HG02943 (cell line): ENCODE data around the gene RSRP1.
A peak's percentile ranks its signal among the peaks of the same experiment; 100 is the strongest.
"Not testable (repeated sequence)": the region's sequence is repeated elsewhere in the genome, so short reads cannot be mapped to it uniquely, and the experiment has no call there.

Experiments
- ATAC-seq: cut with Tn5 transposase; IDR thresholded peaks from one replicate; pipeline ENCODE4 v1.9.1; 2021; ENCODE audit warnings: mild to moderate bottlenecking, low read depth, moderate library complexity; ENCODE audit not compliant: unreplicated experiment

Gene RSRP1

GRCh38 chr1:25247024-25247828 lies at the start of gene RSRP1:
RSRP1 (minus strand) TSS chr1:25247454; CDS start chr1:25246963, 491 bp downstream.
- peak; percentile 79 for ATAC-seq

- not testable (repeated sequence) for ATAC-seq
Measured at GRCh38 chr1:25296501-25296900, 49.2 kb upstream of the RSRP1 start.

- not testable (repeated sequence) for ATAC-seq
Measured at GRCh38 chr1:25294889-25295826, 47.9 kb upstream of the RSRP1 start.

GRCh38 chr1:25293426-25293825 lies 46.2 kb upstream of the RSRP1 start:
- ATAC-seq: not testable (repeated sequence)

- ATAC-seq: not testable (repeated sequence)
Measured at GRCh38 chr1:25290043-25290442, 42.8 kb upstream of the RSRP1 start.

GRCh38 chr1:25288573-25289101 lies 41.4 kb upstream of the RSRP1 start:
- ATAC-seq: not testable (repeated sequence)

DNA sequence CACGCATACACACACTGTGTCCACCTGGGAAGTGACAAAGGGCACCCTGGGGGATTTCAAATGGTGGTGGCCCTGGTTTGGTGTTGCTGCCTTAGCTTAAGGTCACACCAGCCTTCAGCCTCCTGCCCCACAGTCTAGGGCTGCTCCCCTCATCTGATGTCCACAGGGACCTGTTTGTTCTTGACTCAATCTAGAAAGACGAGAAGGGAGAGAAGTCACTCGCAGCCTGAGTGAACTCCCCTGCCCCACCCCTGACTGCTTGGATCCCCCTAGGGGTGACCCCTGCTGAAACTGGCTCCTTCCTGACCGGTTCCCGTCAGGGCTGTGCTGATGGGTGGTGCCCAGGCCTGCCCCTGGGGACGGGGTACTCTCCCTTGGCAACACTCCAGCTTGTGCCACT lies 39.9 kb upstream of the RSRP1 start:
- ATAC-seq: not testable (repeated sequence)

DNA sequence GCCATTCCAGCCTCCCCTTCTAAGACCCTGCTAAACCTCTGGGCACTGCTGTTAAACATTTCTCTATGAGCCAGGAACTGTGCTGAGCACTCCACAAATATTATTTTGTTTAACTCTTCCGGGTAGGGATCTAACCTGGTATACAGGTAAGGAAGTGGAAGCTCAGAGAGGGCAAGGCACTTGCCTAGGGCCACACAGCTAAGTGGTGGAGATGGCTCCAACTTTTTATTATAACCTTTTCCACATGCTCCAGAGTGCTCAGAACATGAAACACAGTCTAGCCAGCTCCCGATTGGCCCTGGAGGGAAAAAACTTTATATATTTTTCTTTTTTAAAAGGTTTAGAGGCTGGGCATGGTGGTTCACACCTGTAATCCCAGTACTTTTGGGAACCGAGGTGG lies 38.6 kb upstream of the RSRP1 start:
- ATAC-seq: not testable (repeated sequence)

DNA sequence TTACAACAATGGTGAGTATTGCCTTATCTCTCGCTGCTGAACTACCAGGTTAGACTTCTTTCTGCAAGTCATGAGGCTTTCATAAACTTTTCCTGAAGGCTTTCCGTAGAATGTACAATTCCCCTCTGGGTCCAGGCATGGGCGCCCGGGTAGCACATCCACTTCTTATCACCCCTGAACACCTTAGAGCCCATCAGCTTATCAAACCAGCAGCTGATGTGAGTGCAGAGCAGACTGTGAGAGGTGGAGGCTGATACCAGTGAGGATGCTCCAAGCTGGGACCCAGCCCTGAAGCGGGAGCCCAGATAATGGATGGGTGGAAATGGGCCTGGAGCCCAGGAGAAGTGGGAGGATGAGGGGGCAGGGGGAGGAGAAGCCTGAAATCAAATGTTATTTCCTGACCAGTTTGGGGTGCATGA lies 32.4 kb upstream of the RSRP1 start:
- ATAC-seq: not testable (repeated sequence)

- ATAC-seq: not testable (repeated sequence)
Measured at GRCh38 chr1:25278790-25279189, 31.5 kb upstream of the RSRP1 start.

- ATAC-seq: not testable (repeated sequence)
Measured at GRCh38 chr1:25278358-25278757, 31.1 kb upstream of the RSRP1 start.

DNA sequence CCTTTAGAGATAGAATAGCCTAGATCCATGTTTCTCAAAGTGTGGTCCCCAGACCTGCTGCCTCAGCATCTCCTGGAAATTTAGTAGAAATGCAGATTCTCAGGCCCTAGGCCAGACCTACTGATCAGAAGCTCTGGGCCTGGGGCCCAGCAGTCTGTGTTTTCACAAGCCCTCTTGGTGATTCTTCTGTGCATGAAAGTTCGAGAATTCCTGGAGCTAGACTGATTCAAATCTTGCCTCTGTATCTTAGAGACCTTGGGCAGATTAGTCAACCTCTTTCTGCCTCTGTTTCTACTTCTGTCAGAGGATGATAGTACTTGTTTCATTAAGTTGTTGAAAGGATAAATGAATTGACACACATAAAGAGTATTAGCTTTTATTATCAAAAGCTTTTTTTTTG lies 30.0 kb upstream of the RSRP1 start:
- not testable (repeated sequence) for ATAC-seq

DNA sequence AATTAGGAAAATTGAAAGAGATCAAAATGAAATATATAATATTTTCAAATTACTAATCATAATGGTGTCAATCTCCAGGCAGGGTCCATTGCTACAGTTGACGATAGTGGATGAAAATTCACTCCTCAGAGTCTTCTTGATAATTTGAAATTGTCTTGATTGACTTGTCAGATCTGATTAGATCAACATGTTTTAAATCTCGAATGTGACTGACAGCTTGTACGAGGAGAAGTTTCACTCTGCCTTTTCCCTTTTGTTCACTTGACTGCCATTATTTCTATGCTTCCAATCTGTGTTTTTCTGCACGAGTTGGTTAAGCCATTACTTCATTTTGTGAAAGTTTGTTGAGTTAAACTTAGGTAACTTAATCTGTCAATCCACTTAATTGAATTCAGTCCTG lies 28.4 kb upstream of the RSRP1 start:
- ATAC-seq: not testable (repeated sequence)

DNA sequence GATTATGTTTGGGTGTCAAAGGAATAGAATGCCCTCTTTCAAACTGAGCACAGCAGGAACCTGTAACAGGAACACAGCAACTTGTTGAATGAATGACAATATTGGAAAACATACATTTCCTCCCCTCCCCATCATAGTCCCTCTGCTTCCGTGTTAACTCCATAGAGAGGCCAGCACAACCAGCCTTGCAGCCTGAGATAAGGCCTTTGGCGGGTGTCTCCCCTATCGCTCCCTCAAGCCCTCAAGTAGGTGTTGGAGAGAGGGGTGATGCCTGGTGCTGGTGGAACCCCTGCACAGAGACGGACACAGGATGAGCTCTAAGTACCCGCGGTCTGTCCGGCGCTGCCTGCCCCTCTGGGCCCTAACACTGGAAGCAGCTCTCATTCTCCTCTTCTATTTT lies 25.0 kb upstream of the RSRP1 start, which contains the start of gene RHD:
TSS of gene RHD (plus strand) at position 272 of the 400 bp plus-strand sequence. CDS start at position 311, 39 bp downstream.
- ATAC-seq: not testable (repeated sequence)

- not testable (repeated sequence) for ATAC-seq
Measured at GRCh38 chr1:25268143-25268760, 21.0 kb upstream of the RSRP1 start.

GRCh38 chr1:25267288-25268142 lies 20.3 kb upstream of the RSRP1 start:
- ATAC-seq: not testable (repeated sequence)

DNA sequence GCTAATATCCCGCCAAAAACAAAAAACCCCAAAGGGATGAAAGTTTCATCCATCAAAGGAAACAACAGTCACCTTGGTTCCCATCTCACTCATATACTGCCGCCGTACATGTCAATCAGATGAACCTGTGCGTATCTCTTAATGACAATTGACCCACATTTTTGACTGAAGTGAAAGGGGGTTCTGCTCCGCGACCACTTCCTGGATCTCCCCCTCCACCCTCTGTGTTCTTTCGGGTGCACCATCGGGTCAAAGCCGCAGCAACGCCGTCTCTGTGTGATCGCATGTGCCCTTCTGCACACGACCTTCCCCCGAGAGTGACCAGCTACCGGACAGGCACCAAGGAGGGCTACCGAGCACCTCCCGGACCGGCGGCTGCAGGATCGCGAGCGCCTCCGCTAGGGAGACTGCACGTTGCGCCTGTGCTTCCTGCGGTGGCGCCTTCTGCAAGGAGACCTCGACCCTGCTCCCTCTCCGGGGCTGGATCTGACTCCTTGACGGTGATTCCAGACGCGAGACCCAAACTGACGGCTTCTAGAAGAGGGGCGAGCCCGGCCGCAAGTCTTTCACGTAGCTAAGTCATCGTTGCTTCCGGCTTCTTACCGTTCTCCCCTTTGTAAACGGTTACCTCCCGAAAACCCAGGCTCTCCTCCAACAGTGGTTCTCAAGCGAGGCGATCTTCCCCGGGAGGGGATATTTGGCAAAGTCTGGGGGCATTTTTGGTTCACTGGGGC lies 19.5 kb upstream of the RSRP1 start:
- ATAC-seq: not testable (repeated sequence)

DNA sequence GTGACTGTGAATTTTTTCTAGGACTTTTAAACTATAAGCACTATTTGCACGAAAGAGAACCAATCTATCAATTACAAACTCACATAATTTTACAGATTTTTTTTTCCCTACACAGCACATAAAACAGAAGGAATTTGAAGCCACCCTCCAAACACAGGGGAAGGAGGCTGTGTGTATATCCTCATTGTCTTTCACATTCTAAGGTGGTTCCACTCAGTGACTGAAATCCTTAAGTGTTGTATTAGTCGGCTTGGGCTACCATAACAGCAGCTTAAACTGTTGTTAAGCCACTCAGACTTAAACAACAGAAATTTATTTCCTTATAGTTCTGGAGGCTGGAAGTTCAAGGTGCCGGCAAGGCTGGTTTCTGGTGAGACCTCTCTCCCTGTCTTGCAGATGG lies 13.1 kb upstream of the RSRP1 start:
- ATAC-seq: not testable (repeated sequence)

- not testable (repeated sequence) for ATAC-seq
Measured at GRCh38 chr1:25259813-25260212, 12.6 kb upstream of the RSRP1 start.
